ENCODE results near the gene RALGAPA2.

- TF ChIP-seq CTCF (IDR thresholded peaks at IDR 0.05), result no peak
- no peak for TF ChIP-seq POLR2A (IDR thresholded peaks at IDR 0.05)
Observed at GRCh38 chr20:20612251-20612650, 100.2 kb downstream of the RALGAPA2 start.

All from Peyer's patch (tissue), 4 donors.